Hepatocyte (in vitro differentiated cells): ENCODE data around the gene CAMKMT.

ENCODE experiments used
- EZH2phosphoT487 ChIP-seq: fragments of 200-600 bp; sonication (generic); IDR thresholded peaks from one replicate; pipeline ENCODE4 v1.6.1; 2018; ENCODE audit warnings: antibody characterized with exemption, mild to moderate bottlenecking, low read depth, moderate library complexity; ENCODE audit not compliant: unreplicated experiment, severe bottlenecking
- TF ChIP-seq, protein P1 (sequence below): fragments of 200-600 bp; sonication (generic); IDR thresholded peaks from 2 replicates; pipeline ENCODE4 v1.5.1; 2016; ENCODE audit warnings: antibody characterized with exemption, mild to moderate bottlenecking; ENCODE audit not compliant: poor library complexity

DNA sequence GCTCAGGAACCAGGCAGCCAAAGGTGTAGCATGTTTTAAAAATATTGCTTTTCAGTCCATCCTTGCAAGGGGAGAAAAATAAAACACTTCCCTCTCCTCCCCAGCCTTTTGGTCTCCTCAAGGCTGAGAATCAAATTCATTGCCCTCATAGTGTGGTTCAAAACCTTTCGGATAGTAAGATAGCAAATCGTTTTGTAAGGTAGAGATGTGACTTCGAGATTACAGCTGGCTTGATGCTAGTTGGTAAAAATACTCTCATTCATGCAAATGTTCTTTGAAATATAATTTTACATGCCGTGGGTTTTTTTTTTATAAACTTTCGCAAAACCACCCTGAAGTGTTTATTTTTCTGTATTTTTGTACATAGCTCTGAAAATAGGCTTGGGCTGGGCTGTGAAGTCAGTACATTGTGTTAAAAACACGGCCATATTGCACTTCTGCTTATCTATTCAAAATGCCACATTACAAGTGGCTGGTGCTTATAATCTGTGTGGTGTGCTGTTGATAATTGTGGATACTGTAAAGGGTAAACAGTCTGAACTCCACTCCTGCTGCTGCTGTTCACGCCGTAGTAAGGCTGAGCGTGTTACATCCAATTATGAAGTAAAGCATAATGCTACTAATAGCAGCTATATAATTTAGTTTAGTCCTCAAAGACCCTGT is 407.7 kb downstream of the CAMKMT start:
- TF ChIP-seq, protein P1, sequence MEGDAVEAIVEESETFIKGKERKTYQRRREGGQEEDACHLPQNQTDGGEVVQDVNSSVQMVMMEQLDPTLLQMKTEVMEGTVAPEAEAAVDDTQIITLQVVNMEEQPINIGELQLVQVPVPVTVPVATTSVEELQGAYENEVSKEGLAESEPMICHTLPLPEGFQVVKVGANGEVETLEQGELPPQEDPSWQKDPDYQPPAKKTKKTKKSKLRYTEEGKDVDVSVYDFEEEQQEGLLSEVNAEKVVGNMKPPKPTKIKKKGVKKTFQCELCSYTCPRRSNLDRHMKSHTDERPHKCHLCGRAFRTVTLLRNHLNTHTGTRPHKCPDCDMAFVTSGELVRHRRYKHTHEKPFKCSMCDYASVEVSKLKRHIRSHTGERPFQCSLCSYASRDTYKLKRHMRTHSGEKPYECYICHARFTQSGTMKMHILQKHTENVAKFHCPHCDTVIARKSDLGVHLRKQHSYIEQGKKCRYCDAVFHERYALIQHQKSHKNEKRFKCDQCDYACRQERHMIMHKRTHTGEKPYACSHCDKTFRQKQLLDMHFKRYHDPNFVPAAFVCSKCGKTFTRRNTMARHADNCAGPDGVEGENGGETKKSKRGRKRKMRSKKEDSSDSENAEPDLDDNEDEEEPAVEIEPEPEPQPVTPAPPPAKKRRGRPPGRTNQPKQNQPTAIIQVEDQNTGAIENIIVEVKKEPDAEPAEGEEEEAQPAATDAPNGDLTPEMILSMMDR: no peak
- no peak for TF ChIP-seq EZH2phosphoT487
